HCT116 (cell line): ENCODE measurements around the gene CRLF1. TPM values are rescaled to one million over a fixed set of nuclear protein-coding genes. Genes with fewer than 3 reads are reported as not detected.

Source experiments
- ATAC-seq: fragments of 200-7000 bp; cut with Tn5 transposase; 2 replicates; pipeline ENCODE4 v1.9.1; 2020; ENCODE audit warnings: mild to moderate bottlenecking, moderate library complexity
- Bru-seq: library from RNA; stranded (reverse); fragments of 400-500 nt; gene quantifications from one replicate; lab custom pipeline; 2021; lab: Mats Ljungman, UMichigan
- BruChase-seq, 2 experiments: library from RNA; stranded (reverse); fragments of 400-500 nt; gene quantifications; one replicate each; lab custom pipeline; 2021; lab: Mats Ljungman, UMichigan
- BruUV-seq: library from RNA; stranded (reverse); fragments of 400-500 nt; replicated peaks from 2 replicates; lab custom pipeline; 2021; lab: Mats Ljungman, UMichigan
- CTCF ChIA-PET: fragments of 300-600 bp; sonication (Branson Sonifier 250); formaldehyde crosslinking; loops from one replicate; lab custom pipeline; 2021; ENCODE audit warnings: antibody characterized with exemption; lab: Charles Lee
- POLR2A ChIA-PET: fragments of 300-600, 350-600 bp; sonication (Branson Sonifier 250); formaldehyde crosslinking; loops from one replicate; lab custom pipeline; 2021; ENCODE audit warnings: antibody characterized with exemption; lab: Charles Lee
- RAD21 ChIA-PET, 2 experiments: fragments of 300-600 bp; sonication (Branson Sonifier 250); formaldehyde crosslinking; loops; one replicate each; lab custom pipeline; 2023; ENCODE audit warnings: low total read pairs in 2 of 2; ENCODE audit not compliant: uncharacterized antibody in 2 of 2, unreplicated experiment in 2 of 2, low non-redundant PET in 1 of 2; lab: Charles Lee
- DNase-seq: peaks from one replicate; pipeline ENCODE4 v3.0.0-alpha.2; 2010; ENCODE audit warnings: low read depth, low spot score
- H2AFZ ChIP-seq: fragments of 200-600 bp; shearing (Covaris generic), sonication (generic); 2 replicates; pipeline ENCODE4 v1.6.1; 2017; ENCODE audit warnings: low read depth, mixed run types, mixed read lengths, antibody characterized with exemption, low read length; ENCODE audit not compliant: poor library complexity, severe bottlenecking
- H3K27ac ChIP-seq: 2 replicates; pipeline ENCODE4 v1.5.1; 2012; ENCODE audit warnings: low read depth, low read length
- H3K27me3 ChIP-seq: fragments of 200-600 bp; sonication (generic); 2 replicates; pipeline ENCODE4 v1.6.1; 2016; ENCODE audit warnings: mixed run types, low read length, mixed read lengths; ENCODE audit not compliant: insufficient read depth
- H3K36me3 ChIP-seq, 2 experiments: fragments of 200-500 bp in 1 of 2; fragments of 200-600 bp in 1 of 2; sonication (Bioruptor generic) in 1 of 2; sonication (generic) in 1 of 2; 2 replicates each; pipeline versions ENCODE4 v1.5.1 to v1.6.1; 2014 to 2016; ENCODE audit warnings: low read length in 2 of 2, inconsistent platforms in 1 of 2, mixed read lengths in 1 of 2, mixed run types in 1 of 2; ENCODE audit not compliant: insufficient read depth in 2 of 2, control insufficient read depth in 1 of 2
- H3K4me1 ChIP-seq, 2 experiments: fragments of 200-600 bp in 1 of 2; sonication (generic) in 1 of 2; 2 replicates each; pipeline versions ENCODE4 v1.5.1 to v1.6.1; 2012 to 2017; ENCODE audit warnings: low read length in 2 of 2, inconsistent platforms in 1 of 2, mild to moderate bottlenecking in 1 of 2, mixed read lengths in 1 of 2, mixed run types in 1 of 2, moderate library complexity in 1 of 2; ENCODE audit not compliant: insufficient read depth in 2 of 2, control insufficient read depth in 1 of 2
- H3K4me2 ChIP-seq: fragments of 200-600 bp; sonication (generic); 2 replicates; pipeline ENCODE4 v1.6.1; 2017; ENCODE audit warnings: mixed run types, low read length, mixed read lengths
- H3K4me3 ChIP-seq, 2 experiments: fragments of 200-600 bp in 1 of 2; sonication (generic) in 1 of 2; replicated peaks in 1 of 2; 2 replicates each; pipeline ENCODE4 v1.5.1; 2011 to 2016; ENCODE audit warnings: low read length in 2 of 2, control low read depth in 1 of 2, low read depth in 1 of 2, mild to moderate bottlenecking in 1 of 2, mixed read lengths in 1 of 2, mixed run types in 1 of 2
- H3K79me2 ChIP-seq: fragments of 200-600 bp; sonication (generic); 2 replicates; pipeline ENCODE4 v1.6.1; 2017; ENCODE audit warnings: mild to moderate bottlenecking, mixed run types, low read length, moderate library complexity, mixed read lengths; ENCODE audit not compliant: insufficient read depth
- H3K9ac ChIP-seq: fragments of 200-600 bp; sonication (generic); 2 replicates; pipeline ENCODE4 v1.6.1; 2016; ENCODE audit warnings: low read length, mixed read lengths
- H3K9me2 ChIP-seq: fragments of 200-600 bp; sonication (generic), shearing (Covaris generic); 2 replicates; pipeline ENCODE4 v1.6.1; 2017; ENCODE audit warnings: mixed run types, mild to moderate bottlenecking, moderate library complexity; ENCODE audit not compliant: insufficient read depth
- H3K9me3 ChIP-seq, 2 experiments: fragments of 200-500 bp in 1 of 2; fragments of 200-600 bp in 1 of 2; sonication (Bioruptor generic) in 1 of 2; sonication (generic) in 1 of 2; 2 replicates each; pipeline ENCODE4 v1.6.1; 2014 to 2017; ENCODE audit warnings: low read length in 2 of 2, mixed read lengths in 2 of 2, inconsistent platforms in 1 of 2, low read depth in 1 of 2, mild to moderate bottlenecking in 1 of 2, mixed run types in 1 of 2, moderate library complexity in 1 of 2; ENCODE audit not compliant: control insufficient read depth in 1 of 2, insufficient read depth in 1 of 2
- H4K20me1 ChIP-seq: fragments of 200-600 bp; sonication (generic), shearing (Covaris generic); 2 replicates; pipeline ENCODE4 v1.6.1; 2017; ENCODE audit warnings: mixed run types, mild to moderate bottlenecking, moderate library complexity; ENCODE audit not compliant: insufficient read depth
- TCF7L2 ChIP-seq: IDR thresholded peaks from 2 replicates; pipeline ENCODE4 v1.7.0; 2011; ENCODE audit warnings: borderline replicate concordance, inconsistent platforms; ENCODE audit not compliant: insufficient read depth, insufficient read length; ENCODE audit errors: extremely low read depth
- ZFX ChIP-seq: fragments of 450-650 bp; IDR thresholded peaks from 2 replicates; pipeline ENCODE4 v1.6.1; 2017
- intact Hi-C: fragments of 100-400 bp; cut with micrococcal nuclease; formaldehyde crosslinking; loops from 2 replicates; pipeline ENCODE4 v1.10.0; 2022
- long read RNA-seq: library from polyadenylated mRNA; unstranded; transcript quantifications from one replicate; pipeline ENCODE4 v2.0.0, GENCODE V29; 2021; ENCODE audit not compliant: unreplicated experiment
- polyA plus RNA-seq: library from polyadenylated mRNA; unstranded; fragments of >200 nt; gene quantifications from 2 replicates; pipeline ENCODE4 v1.2.1, GENCODE V29; 2012; ENCODE audit warnings: missing spikeins
- total RNA-seq: library from RNA; stranded (reverse); gene quantifications from one replicate; pipeline ENCODE4 v1.2.1, GENCODE V29; 2021; ENCODE audit not compliant: unreplicated experiment

The CRLF1 gene, protein sequence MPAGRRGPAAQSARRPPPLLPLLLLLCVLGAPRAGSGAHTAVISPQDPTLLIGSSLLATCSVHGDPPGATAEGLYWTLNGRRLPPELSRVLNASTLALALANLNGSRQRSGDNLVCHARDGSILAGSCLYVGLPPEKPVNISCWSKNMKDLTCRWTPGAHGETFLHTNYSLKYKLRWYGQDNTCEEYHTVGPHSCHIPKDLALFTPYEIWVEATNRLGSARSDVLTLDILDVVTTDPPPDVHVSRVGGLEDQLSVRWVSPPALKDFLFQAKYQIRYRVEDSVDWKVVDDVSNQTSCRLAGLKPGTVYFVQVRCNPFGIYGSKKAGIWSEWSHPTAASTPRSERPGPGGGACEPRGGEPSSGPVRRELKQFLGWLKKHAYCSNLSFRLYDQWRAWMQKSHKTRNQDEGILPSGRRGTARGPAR
- total RNA-seq = 43.0 TPM
- polyA plus RNA-seq = 60.6 and 80.0 TPM in 2 replicates
- Bru-seq, nascent RNA = percentile 33 among the genes with signal in this experiment
- percentile 29 among the genes with signal in this experiment for BruChase-seq, experiment 1, labeled RNA remaining after a 6-hour chase
- percentile 35 among the genes with signal in this experiment for BruChase-seq, experiment 2, labeled RNA remaining after a 2-hour chase
- long read RNA-seq, transcript CRLF1-201 (9 exons, 1,792 nt) = major isoform, 23 of 87 reads
- long read RNA-seq, partial matches to known transcripts = 25 of 87 reads
- long read RNA-seq, other reads (novel, unspliced or antisense) = 39 of 87 reads

DNA sequence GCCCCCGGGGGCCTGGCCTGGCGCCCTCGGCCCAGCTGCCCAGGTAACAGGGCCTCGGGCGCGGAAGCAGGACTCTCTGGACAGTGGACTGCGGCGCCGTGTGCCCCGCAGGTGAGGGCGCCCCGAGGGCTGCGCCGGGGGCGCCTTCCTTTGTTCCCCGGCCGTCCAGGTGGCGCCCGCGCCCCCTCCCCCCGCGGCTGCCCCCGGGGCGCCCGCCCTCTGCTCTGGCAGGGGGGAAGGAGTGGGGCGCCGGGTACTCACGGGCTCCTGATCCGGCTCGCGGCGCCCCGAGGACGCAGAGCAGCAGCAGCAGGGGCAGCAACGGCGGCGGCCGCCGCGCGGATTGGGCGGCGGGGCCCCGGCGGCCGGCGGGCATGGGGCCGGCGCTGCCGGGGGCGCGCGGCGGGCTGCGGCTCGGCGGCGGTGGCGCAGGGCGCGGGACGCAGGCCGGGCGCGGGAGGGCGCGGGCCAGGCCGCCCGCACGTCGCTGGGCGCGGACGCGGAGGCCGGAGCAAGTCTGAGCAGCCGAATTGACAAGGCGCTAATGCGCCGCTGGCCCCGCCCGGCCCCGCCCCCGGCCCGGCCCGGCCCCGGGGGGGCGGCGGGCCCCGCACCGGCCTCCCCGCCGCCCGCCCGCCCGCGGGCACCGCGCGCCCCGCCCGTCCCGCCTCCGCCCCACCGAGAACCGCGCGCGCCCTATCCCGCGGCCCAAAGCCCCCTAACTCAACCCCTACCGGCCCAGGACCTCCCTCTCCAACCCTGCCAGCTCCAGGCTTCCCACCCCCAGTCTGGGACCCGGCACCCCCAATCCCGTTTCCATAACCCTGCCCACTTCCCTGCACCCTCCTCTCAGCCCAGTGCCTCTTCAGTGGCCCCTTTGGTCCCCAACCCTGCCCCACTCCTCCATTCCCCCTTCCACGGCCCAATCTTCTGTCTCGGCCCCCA, at the start of gene CRLF1:
CRLF1 (minus strand) TSS at position 519 of the 945 bp plus-strand sequence; CDS start at position 376, 143 bp downstream.
- no TSS peak for BruUV-seq
- peak within 1 kb of the TSS; percentile 65 for H2AFZ ChIP-seq
- H3K36me3 ChIP-seq = no peaks in the 10 kb centered on the region
- peak within 1 kb of the TSS; percentile 53 to 65 for H3K4me3 ChIP-seq
- H3K9me3 ChIP-seq = no peaks in the 10 kb centered on the region
- intact Hi-C loops = no loop called here
- peaks cover 25 to 34% of the 10 kb centered on the region in 2 experiments for H3K4me1 ChIP-seq
- TF ChIP-seq TCF7L2 = peak; percentile 17
- TF ChIP-seq ZFX = no peak
- ChIA-PET RAD21 (no interaction called here), CTCF (interaction anchor here (0.5 to 1.2 kb wide), 2 partner anchors 13 to 17 kb away, joined by 3 to 5 read pairs; no protein-coding TSS in a partner anchor), POLR2A (no interaction called here)
- ATAC-seq = peak; percentile 67
- H3K9ac ChIP-seq = peak within 1 kb of the TSS; percentile 51
- peak within 1 kb of the TSS; percentile 52; the same call in 1 of the 2 replicates for H3K27ac ChIP-seq
- peak within 1 kb of the TSS; percentile 99 for H3K4me2 ChIP-seq
- no peaks in the 10 kb centered on the region for H4K20me1 ChIP-seq
- no peaks in the 10 kb centered on the region for H3K9me2 ChIP-seq
- peaks cover 18% of the 10 kb centered on the region; the same call in 1 of the 2 replicates for H3K27me3 ChIP-seq
- H3K79me2 ChIP-seq = no peaks in the 10 kb centered on the region
- DNase-seq = no peak
